RWPE2 (cell line): Measurements from ENCODE around the gene MRC2.

Experiments
- ATAC-seq: fragments of 200-7000 bp; cut with Tn5 transposase; 3 replicates; pipeline ENCODE4 v1.9.1; 2021; ENCODE audit warnings: low read depth
- DNase-seq: peaks from one replicate; pipeline ENCODE4 v3.0.0-alpha.2; 2020; ENCODE audit warnings: low spot score
- H3K27ac ChIP-seq: fragments of 450-650 bp; 2 replicates; pipeline ENCODE4 v1.5.1; 2017; ENCODE audit warnings: mild to moderate bottlenecking; ENCODE audit not compliant: poor library complexity, severe bottlenecking
- H3K27me3 ChIP-seq: fragments of 250-450 bp; sonication (Bioruptor Pico); 2 replicates; pipeline ENCODE4 v1.5.1; 2021; ENCODE audit warnings: mild to moderate bottlenecking, moderate library complexity; ENCODE audit not compliant: insufficient read depth, poor library complexity, severe bottlenecking
- H3K36me3 ChIP-seq: fragments of 250-450 bp; sonication (Bioruptor Pico); 2 replicates; pipeline ENCODE4 v1.5.1; 2020; ENCODE audit warnings: low read depth, mild to moderate bottlenecking, moderate library complexity
- H3K4me1 ChIP-seq: fragments of 250-450 bp; sonication (Bioruptor Pico); 2 replicates; pipeline ENCODE4 v1.5.1; 2021; ENCODE audit warnings: mild to moderate bottlenecking, moderate library complexity; ENCODE audit not compliant: insufficient read depth, poor library complexity, severe bottlenecking
- H3K4me3 ChIP-seq: fragments of 250-450 bp; sonication (Bioruptor Pico); 2 replicates; pipeline ENCODE4 v1.5.1; 2021; ENCODE audit warnings: mild to moderate bottlenecking, moderate library complexity; ENCODE audit not compliant: severe bottlenecking
- H3K9me3 ChIP-seq: fragments of 250-450 bp; sonication (Bioruptor Pico); 2 replicates; pipeline ENCODE4 v1.5.1; 2021; ENCODE audit warnings: mild to moderate bottlenecking, moderate library complexity; ENCODE audit not compliant: severe bottlenecking
- TF ChIP-seq, protein P1 (sequence below): fragments of 450-650 bp; IDR thresholded peaks from one replicate; pipeline ENCODE4 v1.5.1; 2017; ENCODE audit warnings: mild to moderate bottlenecking, moderate library complexity; ENCODE audit not compliant: poor library complexity, severe bottlenecking

The MRC2 gene

DNA sequence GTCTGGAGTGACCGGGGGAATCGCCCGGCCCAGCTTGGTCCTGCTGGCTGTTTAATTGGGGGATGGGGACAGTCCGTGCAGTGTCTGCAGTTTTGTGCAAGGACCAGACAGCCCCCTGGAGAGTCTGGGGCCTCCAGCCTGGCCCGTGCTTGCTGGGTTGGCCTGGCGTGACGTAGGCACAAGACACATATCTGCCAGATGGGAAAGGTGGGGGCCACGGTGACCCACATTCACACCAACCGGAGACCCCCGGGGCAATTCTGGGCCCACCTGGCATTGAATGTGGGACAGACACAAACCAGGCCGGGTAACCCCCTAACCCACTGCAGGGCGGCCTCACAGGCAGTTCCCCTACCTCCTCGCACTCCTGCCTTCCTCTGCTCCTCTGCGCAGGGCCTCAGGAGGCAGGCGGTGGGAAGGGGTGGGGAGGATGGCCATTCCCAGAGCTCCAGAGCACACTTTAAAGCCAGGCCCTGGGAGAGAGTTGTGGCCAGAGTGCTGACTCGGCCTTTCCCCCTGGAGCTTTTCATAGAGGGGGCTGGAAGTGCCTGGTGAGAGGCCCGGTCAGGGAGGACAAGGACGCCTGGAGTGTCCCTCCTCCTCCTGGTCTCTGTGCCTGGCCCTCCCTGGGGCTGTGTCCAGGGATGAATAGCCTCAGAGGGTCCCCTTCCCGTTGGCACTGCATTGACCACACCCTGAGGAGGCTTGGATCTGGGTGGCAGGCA lies 1.5 kb downstream of the MRC2 start:
- no peaks in the 10 kb centered on the region for H3K4me1 ChIP-seq
- H3K4me3 ChIP-seq, result peak overlapping the region; percentile 64
- H3K36me3 ChIP-seq, result no peaks in the 10 kb centered on the region
- no peak for ATAC-seq
- peak overlapping the region; percentile 45 for H3K27ac ChIP-seq
- no peak for DNase-seq
- H3K27me3 ChIP-seq, result no peaks in the 10 kb centered on the region
- TF ChIP-seq, protein P1, sequence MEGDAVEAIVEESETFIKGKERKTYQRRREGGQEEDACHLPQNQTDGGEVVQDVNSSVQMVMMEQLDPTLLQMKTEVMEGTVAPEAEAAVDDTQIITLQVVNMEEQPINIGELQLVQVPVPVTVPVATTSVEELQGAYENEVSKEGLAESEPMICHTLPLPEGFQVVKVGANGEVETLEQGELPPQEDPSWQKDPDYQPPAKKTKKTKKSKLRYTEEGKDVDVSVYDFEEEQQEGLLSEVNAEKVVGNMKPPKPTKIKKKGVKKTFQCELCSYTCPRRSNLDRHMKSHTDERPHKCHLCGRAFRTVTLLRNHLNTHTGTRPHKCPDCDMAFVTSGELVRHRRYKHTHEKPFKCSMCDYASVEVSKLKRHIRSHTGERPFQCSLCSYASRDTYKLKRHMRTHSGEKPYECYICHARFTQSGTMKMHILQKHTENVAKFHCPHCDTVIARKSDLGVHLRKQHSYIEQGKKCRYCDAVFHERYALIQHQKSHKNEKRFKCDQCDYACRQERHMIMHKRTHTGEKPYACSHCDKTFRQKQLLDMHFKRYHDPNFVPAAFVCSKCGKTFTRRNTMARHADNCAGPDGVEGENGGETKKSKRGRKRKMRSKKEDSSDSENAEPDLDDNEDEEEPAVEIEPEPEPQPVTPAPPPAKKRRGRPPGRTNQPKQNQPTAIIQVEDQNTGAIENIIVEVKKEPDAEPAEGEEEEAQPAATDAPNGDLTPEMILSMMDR, result no peak
- H3K9me3 ChIP-seq, result no peaks in the 10 kb centered on the region

DNA sequence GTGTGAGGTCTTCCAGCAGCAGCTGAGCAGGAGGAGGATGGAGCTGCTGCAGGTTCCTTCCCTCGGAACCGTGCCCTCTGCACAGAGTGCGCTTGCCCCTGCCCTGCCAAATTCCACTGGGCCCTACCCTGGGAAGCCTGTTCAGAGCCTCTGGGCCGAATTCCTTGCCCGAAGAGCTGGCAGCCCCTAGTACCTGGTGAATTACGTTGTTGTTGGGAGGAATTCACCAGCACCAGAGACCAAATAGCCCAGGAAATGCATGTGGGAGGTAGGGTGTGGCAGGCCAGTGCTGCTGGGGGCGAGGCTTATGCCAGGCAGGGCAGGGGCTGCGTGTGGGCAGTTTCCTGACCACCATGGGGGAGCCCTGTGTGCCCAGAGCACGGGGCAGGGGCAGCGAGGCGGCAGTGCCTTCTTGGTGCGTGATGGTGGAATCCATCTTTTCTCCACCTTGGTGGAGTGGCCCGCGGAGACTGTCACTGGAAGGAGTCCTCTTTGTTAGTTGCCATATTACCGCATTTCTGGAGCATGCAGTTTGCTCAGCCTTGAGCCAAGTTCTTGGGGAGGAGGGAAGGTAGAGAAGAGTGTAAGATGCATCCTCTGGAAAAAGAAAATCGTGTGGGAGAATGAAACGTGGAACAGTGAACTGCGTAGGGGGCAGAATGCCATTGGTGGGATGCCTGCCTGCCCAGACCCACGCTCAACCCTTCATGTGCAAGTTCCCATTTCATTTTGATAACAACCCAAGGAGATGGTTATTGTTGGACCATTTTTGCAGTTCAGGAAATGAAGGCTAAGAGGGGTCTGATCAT lies 2.3 kb downstream of the MRC2 start:
- no peaks in the 10 kb centered on the region for H3K36me3 ChIP-seq
- H3K27me3 ChIP-seq, result no peaks in the 10 kb centered on the region
- ATAC-seq (no peak), DNase-seq (no peak)
- TF ChIP-seq, protein P1, result no peak
- H3K4me1 ChIP-seq, result no peaks in the 10 kb centered on the region
- H3K4me3 ChIP-seq, result no peak overlapping the region
- no peaks in the 10 kb centered on the region for H3K9me3 ChIP-seq
- no peak overlapping the region for H3K27ac ChIP-seq

DNA sequence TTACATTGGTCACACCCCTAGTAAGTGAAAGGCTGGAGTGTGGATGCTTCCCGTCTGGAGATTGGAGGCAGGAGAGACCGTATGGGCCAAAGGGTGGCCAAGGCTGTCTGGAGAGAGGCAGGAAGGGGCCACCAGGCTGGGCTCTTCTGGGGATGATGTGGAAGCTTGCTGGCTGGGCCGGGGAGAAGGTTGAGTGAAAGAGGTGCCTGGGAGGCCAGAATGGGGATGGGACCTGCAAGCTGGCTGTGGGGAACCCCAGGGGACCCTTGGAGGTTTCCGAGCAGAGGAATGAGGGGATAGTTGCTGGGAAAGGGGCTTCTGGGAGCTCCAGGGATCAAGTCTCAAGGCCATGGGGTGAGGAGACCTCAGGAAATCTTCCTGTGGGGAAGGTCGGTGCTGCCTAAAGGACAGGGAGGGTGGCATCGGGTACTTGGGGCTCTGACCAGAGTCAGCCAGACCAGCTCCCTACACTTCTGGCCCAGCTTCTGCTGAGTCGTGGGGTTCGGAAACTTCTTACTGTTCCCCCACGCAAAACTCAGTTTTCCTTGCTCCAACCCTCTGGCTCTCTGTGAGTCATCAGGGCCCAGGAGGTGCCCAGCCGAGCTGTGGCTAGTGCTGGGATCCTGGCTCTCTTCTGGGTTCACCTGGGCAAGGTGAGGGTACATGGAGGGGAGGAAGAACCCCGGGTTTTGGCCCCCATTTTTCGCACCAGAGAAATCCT lies 3.1 kb downstream of the MRC2 start:
- Histone ChIP-seq H3K4me1 (no peaks in the 10 kb centered on the region), H3K9me3 (no peaks in the 10 kb centered on the region), H3K27me3 (no peaks in the 10 kb centered on the region), H3K27ac (no peak overlapping the region), H3K36me3 (no peaks in the 10 kb centered on the region), H3K4me3 (no peak overlapping the region)
- ATAC-seq (no peak), DNase-seq (no peak)
- TF ChIP-seq, protein P1, result no peak

DNA sequence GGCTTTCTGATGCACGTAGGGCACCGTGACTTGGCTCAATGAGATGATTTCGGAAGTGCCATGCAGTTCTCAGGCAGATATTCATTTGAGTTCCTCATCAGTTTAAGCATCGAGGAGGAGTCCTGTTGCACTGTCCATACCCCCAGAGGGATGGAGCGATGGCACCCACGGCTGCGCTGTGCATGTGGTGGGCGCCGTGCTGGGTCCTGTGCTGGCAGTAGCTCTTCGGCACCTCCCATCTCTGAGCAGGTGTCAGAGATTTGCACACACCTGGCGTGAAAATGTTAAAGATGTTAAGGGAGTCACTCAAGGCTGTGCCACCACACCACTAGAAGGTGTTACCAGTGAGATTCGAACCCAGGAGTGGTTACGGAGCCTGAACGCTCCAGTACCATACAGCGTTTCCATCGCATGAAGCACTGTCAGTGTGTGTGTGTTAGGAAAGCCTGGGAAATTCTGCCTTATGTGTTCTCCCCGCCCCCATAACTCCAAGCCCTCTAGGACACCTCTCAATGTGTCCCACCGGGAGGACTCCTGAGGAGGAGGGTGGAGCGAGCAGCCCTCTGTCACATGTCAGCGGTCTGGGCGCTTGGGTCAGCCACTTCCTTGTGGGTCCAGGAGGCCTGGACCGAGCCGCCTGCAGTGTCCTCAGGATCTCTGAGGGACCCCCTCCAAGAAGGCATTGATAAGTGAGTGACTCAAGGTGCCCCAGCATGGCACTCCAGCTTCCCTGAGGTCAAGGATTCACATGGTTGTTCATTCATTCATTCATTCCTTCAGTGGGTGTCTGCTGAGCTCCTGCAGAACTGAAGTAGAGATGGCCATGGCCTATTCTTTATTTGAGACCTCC lies 3.8 kb downstream of the MRC2 start:
- Histone ChIP-seq H3K27ac (no peak overlapping the region), H3K4me3 (no peak overlapping the region), H3K36me3 (no peaks in the 10 kb centered on the region), H3K9me3 (no peaks in the 10 kb centered on the region), H3K27me3 (no peaks in the 10 kb centered on the region), H3K4me1 (no peaks in the 10 kb centered on the region)
- no peak for ATAC-seq
- DNase-seq, result no peak
- TF ChIP-seq, protein P1, result no peak
